Thyroid gland (tissue), 4 donors: Measurements from ENCODE around the gene CRIP1. TPM values are rescaled to one million over a fixed set of nuclear protein-coding genes. Genes with fewer than 3 reads are reported as not detected.

Experiments used
- DNase-seq, 2 donors: peaks; one replicate each; pipeline ENCODE4 v3.0.0-alpha.2; 2019
- H3K27ac ChIP-seq, 3 donors: fragments of 200-600 bp; sonication (generic); 1 replicate in 2 of 3; 2 replicates in 1 of 3; pipeline ENCODE4 v1.5.1; 2016 to 2019; ENCODE audit warnings: mild to moderate bottlenecking in 1 of 3, moderate library complexity in 1 of 3
- H3K27me3 ChIP-seq: fragments of 200-600 bp; sonication (generic); one replicate; pipeline ENCODE4 v1.5.1; 2019
- H3K36me3 ChIP-seq, 2 donors: fragments of 200-600 bp; sonication (generic); one replicate each; pipeline ENCODE4 v1.5.1; 2016 to 2019
- H3K4me1 ChIP-seq, 2 donors: fragments of 200-600 bp; sonication (generic); one replicate each; pipeline ENCODE4 v1.5.1; 2017 to 2019
- H3K4me3 ChIP-seq, 3 donors: fragments of 200-600 bp; sonication (generic); replicated peaks in 1 of 3; 1 replicate in 2 of 3; 2 replicates in 1 of 3; pipeline ENCODE4 v1.5.1; 2016; ENCODE audit warnings: mild to moderate bottlenecking in 1 of 3
- H3K9me3 ChIP-seq: fragments of 200-600 bp; sonication (generic); one replicate; pipeline ENCODE4 v1.5.1; 2017
- POLR2A ChIP-seq, 2 donors: fragments of 450-650 bp; IDR thresholded peaks; one replicate each; pipeline ENCODE4 v1.6.1; 2017; ENCODE audit warnings: antibody characterized with exemption in 2 of 2, mild to moderate bottlenecking in 2 of 2, moderate library complexity in 1 of 2
- WGBS, 2 donors: methylation state at CpG; one replicate each; pipeline ENCODE4 v1.1.5; 2017; 5-methylcytosine and 5-hydroxymethylcytosine counted together
- intact Hi-C: fragments of 100-400 bp; cut with DNase I; formaldehyde crosslinking; loops from one replicate; pipeline ENCODE4 v1.15.1; 2023
- total RNA-seq, 4 donors: library from RNA; depleted of rRNA; stranded (reverse); fragments of >200 nt; gene quantifications; one replicate each; pipeline ENCODE4 v1.2.3, GENCODE V29; 2016
- TF ChIP-seq, protein P1 (sequence below), 6 experiments: fragments of 200-600 bp in 3 of 6; fragments of 450-650 bp in 3 of 6; sonication (generic) in 3 of 6; IDR thresholded peaks; one replicate each; pipeline ENCODE4 v1.5.1; 2016 to 2019; ENCODE audit warnings: antibody characterized with exemption in 6 of 6, mild to moderate bottlenecking in 2 of 6, inconsistent platforms in 1 of 6, moderate library complexity in 1 of 6

CRIP1 gene
- total RNA-seq, 4 donors from 2014 or later: 6.0 to 30.8 (median 18.5) TPM

DNA sequence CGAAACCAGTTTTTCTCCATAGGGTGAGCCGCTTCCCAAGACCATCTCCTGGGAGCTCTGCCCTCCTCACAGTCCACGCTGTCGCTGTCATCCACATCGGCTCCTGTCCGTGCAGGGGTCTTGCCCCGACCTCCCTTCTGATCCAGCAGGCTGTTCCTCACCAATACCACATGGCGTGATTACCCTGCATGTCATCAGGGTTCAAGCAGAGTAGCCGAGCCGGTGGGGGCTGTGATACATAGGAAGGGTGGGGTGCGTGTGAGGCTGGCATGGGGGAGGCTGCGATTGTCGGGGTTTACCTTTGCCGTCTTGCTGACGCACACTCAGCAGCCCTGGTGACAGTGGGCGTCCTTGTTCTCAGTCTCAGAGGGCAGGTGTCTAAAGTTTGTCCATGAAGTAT is 21.4 kb downstream of the CRIP1 start:
- intact Hi-C loops: no loop called here
- DNase-seq: no peak
- no peaks in the 10 kb centered on the region for H3K9me3 ChIP-seq
- WGBS, 2 donors: 85 to 87% methylated on average over 16 of the region's 16 CpGs
- H3K4me3 ChIP-seq: no peak overlapping the region
- H3K27me3 ChIP-seq: no peaks in the 10 kb centered on the region
- H3K27ac ChIP-seq: no peak overlapping the region
- TF ChIP-seq, protein P1, sequence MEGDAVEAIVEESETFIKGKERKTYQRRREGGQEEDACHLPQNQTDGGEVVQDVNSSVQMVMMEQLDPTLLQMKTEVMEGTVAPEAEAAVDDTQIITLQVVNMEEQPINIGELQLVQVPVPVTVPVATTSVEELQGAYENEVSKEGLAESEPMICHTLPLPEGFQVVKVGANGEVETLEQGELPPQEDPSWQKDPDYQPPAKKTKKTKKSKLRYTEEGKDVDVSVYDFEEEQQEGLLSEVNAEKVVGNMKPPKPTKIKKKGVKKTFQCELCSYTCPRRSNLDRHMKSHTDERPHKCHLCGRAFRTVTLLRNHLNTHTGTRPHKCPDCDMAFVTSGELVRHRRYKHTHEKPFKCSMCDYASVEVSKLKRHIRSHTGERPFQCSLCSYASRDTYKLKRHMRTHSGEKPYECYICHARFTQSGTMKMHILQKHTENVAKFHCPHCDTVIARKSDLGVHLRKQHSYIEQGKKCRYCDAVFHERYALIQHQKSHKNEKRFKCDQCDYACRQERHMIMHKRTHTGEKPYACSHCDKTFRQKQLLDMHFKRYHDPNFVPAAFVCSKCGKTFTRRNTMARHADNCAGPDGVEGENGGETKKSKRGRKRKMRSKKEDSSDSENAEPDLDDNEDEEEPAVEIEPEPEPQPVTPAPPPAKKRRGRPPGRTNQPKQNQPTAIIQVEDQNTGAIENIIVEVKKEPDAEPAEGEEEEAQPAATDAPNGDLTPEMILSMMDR (IDR thresholded peaks at IDR 0.05): no peak
- TF ChIP-seq POLR2A (IDR thresholded peaks at IDR 0.05): no peak
- no peaks in the 10 kb centered on the region for H3K4me1 ChIP-seq
- no peaks in the 10 kb centered on the region for H3K36me3 ChIP-seq

DNA sequence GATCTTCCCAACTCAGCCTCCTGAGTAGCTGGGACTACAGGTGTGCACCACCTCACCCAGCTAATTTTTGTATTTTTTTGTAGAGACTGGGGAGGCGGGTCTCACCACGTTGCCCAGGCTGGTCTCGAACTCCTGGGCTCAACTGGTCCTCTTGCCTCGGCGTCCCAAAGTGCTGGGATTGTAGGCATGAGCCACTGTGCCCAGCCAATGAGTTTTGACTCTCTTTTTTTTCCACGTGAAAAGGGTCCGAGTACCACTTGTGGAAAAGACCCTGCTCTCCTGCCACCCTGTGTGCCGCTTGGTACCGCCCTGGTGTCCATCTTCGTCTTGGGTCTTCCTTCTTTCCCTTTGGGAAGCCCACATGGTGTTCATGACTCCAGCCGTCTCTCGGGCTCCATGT is 21.9 kb downstream of the CRIP1 start:
- Histone ChIP-seq H3K27ac (no peak overlapping the region), H3K36me3 (no peaks in the 10 kb centered on the region), H3K4me3 (no peak overlapping the region), H3K4me1 (no peaks in the 10 kb centered on the region), H3K9me3 (no peaks in the 10 kb centered on the region), H3K27me3 (no peaks in the 10 kb centered on the region)
- TF ChIP-seq POLR2A (IDR thresholded peaks at IDR 0.05): no peak
- TF ChIP-seq, protein P1 (IDR thresholded peaks at IDR 0.05): no peak
- DNase-seq: no peak
- intact Hi-C loops: no loop called here
- WGBS, 2 donors: 87 to 90% methylated on average over 12 of the region's 12 CpGs

DNA sequence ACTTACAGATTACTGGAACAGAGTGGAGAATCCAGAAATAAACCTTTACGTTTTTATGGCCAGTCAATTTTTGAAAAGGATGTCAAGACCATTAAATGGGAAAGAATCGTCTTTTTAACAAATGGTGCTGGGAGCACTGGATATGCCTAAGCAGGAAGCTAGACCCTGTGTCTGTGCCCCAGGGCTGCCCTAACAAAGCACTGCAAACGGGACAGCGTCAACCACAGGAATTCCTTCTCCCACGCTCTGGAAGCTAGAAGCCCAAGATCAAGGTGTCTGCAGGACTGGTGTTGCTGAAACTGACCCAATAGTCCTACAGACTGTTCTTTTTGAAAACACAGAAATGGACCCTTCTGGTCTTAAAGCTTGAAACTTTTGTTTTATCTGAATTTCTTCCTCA is 30.4 kb downstream of the CRIP1 start:
- Histone ChIP-seq H3K27ac (no peak overlapping the region), H3K4me1 (no peaks in the 10 kb centered on the region), H3K9me3 (no peaks in the 10 kb centered on the region), H3K27me3 (no peaks in the 10 kb centered on the region), H3K4me3 (no peak overlapping the region), H3K36me3 (no peaks in the 10 kb centered on the region)
- no peak for DNase-seq
- intact Hi-C loops: no loop called here
- 47 to 79% methylated on average over 5 of the region's 5 CpGs for WGBS, 2 donors
- TF ChIP-seq POLR2A (IDR thresholded peaks at IDR 0.05): no peak

DNA sequence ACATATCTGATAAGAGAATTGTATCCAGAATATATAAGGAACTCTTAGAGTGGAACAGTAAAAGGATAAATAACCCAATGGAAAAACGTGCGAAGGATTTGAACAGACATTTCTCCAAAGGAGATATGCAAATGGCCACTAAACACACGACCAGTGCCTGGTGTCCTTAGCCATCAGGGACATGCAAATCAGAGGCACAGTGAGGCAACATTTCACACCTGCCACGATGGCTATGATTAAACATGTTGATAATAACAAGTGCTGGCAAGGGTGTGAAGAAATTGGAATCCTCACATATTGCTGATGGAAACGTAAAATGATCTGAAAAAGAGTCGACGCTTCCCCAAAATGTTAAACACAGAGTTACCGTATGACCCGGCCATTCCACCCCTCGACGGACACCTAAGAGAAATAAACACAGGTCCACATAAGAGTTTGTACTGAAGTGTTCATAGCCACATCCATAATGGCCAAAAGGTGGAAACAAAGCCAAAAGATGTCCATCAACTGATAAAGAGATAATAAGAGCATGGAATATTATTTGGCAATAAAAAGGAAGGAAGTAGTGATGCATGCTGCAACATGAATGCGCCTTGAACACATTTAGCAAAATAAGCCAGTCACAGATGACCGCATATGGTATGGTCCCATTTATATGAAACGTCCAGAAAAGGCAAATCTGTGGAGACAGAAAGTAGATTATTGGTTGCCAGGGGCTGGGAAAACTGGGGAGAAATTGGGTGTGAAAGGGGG is 33.4 kb downstream of the CRIP1 start:
- WGBS, 2 donors: 69 to 70% methylated on average over 14 of the region's 14 CpGs

DNA sequence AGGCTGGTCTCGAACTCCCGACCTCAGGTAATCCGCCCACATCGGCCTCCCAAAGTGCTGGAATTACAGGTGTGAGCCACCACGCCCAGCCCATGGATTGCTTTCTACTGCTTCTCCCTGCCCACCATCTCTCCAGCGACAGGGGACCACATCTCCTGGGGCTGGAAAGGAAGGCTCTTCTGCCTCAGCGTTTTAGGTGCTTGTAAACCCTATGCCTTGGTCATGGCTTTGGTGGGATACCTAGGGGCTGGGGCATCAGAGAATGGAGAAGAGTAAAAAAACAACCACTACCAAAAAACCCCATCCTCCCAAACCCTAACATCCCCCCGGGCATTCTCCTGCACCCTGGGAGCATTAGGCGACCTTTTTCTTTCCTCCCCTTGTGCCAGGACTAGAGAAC is 38.6 kb downstream of the CRIP1 start:
- TF ChIP-seq POLR2A (IDR thresholded peaks at IDR 0.05): no peak
- TF ChIP-seq, protein P1 (IDR thresholded peaks at IDR 0.05): no peak
- Histone ChIP-seq H3K27ac (no peak overlapping the region), H3K27me3 (no peaks in the 10 kb centered on the region), H3K4me1 (peaks cover 15 to 24% of the 10 kb centered on the region in 2 donors), H3K36me3 (no peaks in the 10 kb centered on the region), H3K4me3 (no peak overlapping the region), H3K9me3 (no peaks in the 10 kb centered on the region)
- intact Hi-C loops: loop anchor here (5.0 kb wide), 1 partner anchor 153 kb away; no protein-coding TSS in a partner anchor
- 90 to 98% methylated on average over 9 of the region's 9 CpGs for WGBS, 2 donors
- DNase-seq: no peak

More for the DNA sequence above, 33.4 kb downstream of the CRIP1 start:
- DNase-seq: no peak
- H3K27me3 ChIP-seq: no peaks in the 10 kb centered on the region
- H3K27ac ChIP-seq: no peak overlapping the region
- no peaks in the 10 kb centered on the region for H3K9me3 ChIP-seq
- no peaks in the 10 kb centered on the region for H3K36me3 ChIP-seq
- no peak overlapping the region for H3K4me3 ChIP-seq
- intact Hi-C loops: no loop called here
- H3K4me1 ChIP-seq: no peaks in the 10 kb centered on the region
- TF ChIP-seq, protein P1 (IDR thresholded peaks at IDR 0.05): no peak
- TF ChIP-seq POLR2A (IDR thresholded peaks at IDR 0.05): no peak
